Stimulated activated naive CD8-positive, alpha-beta T cell treated with anti-CD3 and anti-CD28 coated beads, Interleukin-15, amount 100 ng/mL, for 72 hours (primary cell): ENCODE measurements around the gene RUNX2.
"Not testable (repeated sequence)": the region's sequence is repeated elsewhere in the genome, so short reads cannot be mapped to it uniquely, and the experiment has no call there.

Experiments
- ATAC-seq: fragments of 150-1000 bp; cut with Tn5 transposase; 2 replicates; pipeline ENCODE4 v1.10.0; 2021; ENCODE audit warnings: mild to moderate bottlenecking, moderate library complexity
- DNase-seq, 2 donors: peaks; one replicate each; pipeline ENCODE4 v3.0.0; 2021 to 2022
- H3K27ac Mint-ChIP-seq, 2 donors: one replicate each; pipeline ENCODE4 v1.8.0; 2022; ENCODE audit warnings: mild to moderate bottlenecking in 2 of 2, mixed read lengths in 2 of 2, moderate library complexity in 2 of 2
- H3K27me3 Mint-ChIP-seq: one replicate; pipeline ENCODE4 v1.8.0; 2022; ENCODE audit warnings: mixed read lengths
- H3K4me1 Mint-ChIP-seq: one replicate; pipeline ENCODE4 v1.8.0; 2022; ENCODE audit warnings: mild to moderate bottlenecking, mixed read lengths
- H3K4me3 Mint-ChIP-seq, 2 donors: one replicate each; pipeline ENCODE4 v1.8.0; 2022; ENCODE audit warnings: mild to moderate bottlenecking in 2 of 2, mixed read lengths in 2 of 2, moderate library complexity in 1 of 2
- H3K9me3 Mint-ChIP-seq, 2 donors: one replicate each; pipeline ENCODE4 v1.8.0; 2022; ENCODE audit warnings: mixed read lengths in 2 of 2

RUNX2 gene

DNA sequence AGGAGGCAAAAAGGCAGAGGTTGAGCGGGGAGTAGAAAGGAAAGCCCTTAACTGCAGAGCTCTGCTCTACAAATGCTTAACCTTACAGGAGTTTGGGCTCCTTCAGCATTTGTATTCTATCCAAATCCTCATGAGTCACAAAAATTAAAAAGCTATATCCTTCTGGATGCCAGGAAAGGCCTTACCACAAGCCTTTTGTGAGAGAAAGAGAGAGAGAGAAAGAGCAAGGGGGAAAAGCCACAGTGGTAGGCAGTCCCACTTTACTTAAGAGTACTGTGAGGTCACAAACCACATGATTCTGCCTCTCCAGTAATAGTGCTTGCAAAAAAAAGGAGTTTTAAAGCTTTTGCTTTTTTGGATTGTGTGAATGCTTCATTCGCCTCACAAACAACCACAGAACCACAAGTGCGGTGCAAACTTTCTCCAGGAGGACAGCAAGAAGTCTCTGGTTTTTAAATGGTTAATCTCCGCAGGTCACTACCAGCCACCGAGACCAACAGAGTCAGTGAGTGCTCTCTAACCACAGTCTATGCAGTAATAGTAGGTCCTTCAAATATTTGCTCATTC lies at the start of gene RUNX2:
RUNX2 (plus strand) TSS at position 375 of the 567 bp plus-strand sequence. CDS start 397 bp downstream, outside the sequence.
- H3K27ac Mint-ChIP-seq = peak within 1 kb of the TSS; percentile 60 to 65
- peak; percentile 91 for ATAC-seq
- H3K9me3 Mint-ChIP-seq = no peaks in the 10 kb centered on the region
- H3K27me3 Mint-ChIP-seq = no peaks in the 10 kb centered on the region
- peak in 1 of 2 donors; percentile 43 for DNase-seq
- H3K4me3 Mint-ChIP-seq = peak within 1 kb of the TSS; percentile 80 to 86
- H3K4me1 Mint-ChIP-seq = peaks cover 82% of the 10 kb centered on the region

DNA sequence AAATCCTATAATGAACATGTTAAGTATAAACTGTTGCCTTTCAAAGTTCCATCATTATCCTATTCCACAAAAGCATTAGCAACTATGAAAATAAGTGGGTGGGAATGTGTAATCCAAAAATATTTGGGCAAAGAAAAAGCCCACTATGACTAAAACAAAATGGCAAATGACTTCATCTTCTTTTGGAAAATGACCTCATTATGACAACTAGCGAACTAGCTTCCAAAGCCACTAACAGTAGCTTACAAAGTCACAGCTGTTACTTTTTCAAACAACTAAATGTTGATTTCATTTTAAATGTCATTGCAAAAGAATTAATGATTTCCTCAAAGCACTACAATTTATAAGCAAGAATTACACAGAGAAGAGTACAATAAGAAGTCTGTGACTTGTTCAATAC lies 49.8 kb upstream of the RUNX2 start:
- Mint-ChIP-seq H3K27ac (no peak overlapping the region), H3K4me3 (no peak overlapping the region), H3K9me3 (peaks cover 9 to 17% of the 10 kb centered on the region in 2 donors), H3K27me3 (no peaks in the 10 kb centered on the region), H3K4me1 (peaks cover 7% of the 10 kb centered on the region)
- DNase-seq (no peak), ATAC-seq (no peak)

DNA sequence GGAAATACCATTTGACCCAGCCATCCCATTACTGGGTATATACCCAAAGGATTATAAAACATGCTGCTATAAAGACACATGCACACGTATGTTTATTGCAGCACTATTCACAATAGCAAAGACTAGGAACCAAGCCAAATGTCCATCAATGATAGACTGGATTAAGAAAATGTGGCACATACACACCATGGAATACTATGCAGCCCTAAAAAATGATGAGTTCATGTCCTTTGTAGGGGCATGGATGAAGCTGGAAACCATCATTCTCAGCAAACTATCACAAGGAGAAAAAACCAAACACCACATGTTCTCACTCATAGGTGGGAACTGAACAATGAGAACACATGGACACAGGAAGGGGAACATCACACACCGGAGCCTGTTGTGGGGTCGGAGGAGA lies 41.4 kb upstream of the RUNX2 start:
- DNase-seq, H3K4me3 Mint-ChIP-seq, H3K27me3 Mint-ChIP-seq, ATAC-seq, H3K27ac Mint-ChIP-seq: not testable (repeated sequence)
- Mint-ChIP-seq H3K9me3 (peaks cover 18 to 26% of the 10 kb centered on the region in 2 donors), H3K4me1 (peaks cover 18% of the 10 kb centered on the region)

DNA sequence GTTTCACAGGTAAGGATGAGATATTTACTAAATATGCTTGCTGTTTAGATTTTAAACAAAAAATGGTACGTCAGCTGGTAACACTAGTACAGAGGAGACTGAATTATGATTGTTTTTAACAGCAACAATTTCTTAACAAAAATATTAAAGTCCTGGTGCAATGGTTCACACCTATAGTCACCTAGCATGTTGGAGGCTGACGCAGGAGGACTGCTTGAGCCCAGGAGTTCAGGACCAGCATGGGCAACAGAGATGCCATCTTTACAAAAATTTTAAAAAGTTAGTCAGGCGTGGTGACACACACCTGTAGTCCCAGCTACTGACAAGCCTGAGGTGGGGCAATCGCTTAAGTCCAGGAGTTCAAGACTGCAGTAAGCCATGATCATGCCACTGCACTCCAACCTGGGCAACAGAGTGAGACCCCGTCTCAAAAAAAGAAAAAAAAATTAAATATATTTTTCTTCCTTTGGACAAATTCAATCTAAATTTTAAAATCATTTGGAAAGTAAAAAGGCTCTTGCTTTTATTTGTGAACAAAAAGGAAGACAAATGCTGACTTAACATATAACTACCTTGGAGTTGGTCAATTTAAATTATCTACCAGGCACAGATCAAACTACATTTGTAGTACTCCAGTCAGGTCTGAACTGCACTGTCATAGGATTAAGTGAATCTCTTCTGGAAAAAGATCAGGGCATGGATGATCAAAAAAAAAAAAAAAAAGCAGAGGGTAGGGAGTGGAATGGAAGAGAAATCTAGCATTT lies 38.2 kb upstream of the RUNX2 start:
- H3K4me3 Mint-ChIP-seq = no peak overlapping the region
- peaks cover 36% of the 10 kb centered on the region for H3K4me1 Mint-ChIP-seq
- DNase-seq (no peak), ATAC-seq (no peak)
- no peaks in the 10 kb centered on the region for H3K27me3 Mint-ChIP-seq
- peaks cover 17 to 24% of the 10 kb centered on the region in 2 donors for H3K9me3 Mint-ChIP-seq
- no peak overlapping the region for H3K27ac Mint-ChIP-seq

DNA sequence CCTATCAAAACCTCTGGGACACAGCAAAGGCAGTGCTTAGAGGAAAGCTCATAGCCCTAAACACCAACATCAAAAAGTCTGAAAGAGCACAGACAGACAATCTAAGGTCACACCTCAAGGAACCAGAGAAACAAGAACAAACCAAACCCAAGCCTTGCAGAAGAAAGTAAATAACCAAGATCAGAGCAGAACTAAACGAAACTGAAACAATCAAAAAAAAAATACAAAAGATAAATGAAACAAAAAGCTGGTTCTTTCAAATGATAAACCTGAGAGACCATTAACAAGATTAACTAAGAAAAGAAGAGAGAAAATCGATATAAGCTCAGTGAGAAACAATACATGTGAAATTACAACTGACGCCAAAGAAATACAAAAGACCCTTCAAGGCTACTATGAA lies 34.8 kb upstream of the RUNX2 start:
- H3K27ac Mint-ChIP-seq = peak overlapping the region; percentile 31 to 77
- peaks cover 17 to 27% of the 10 kb centered on the region in 2 donors for H3K9me3 Mint-ChIP-seq
- H3K27me3 Mint-ChIP-seq = no peaks in the 10 kb centered on the region
- H3K4me3 Mint-ChIP-seq = peak overlapping the region; percentile 39 to 73
- DNase-seq (no peak), ATAC-seq (no peak)
- H3K4me1 Mint-ChIP-seq = peaks cover 45% of the 10 kb centered on the region

DNA sequence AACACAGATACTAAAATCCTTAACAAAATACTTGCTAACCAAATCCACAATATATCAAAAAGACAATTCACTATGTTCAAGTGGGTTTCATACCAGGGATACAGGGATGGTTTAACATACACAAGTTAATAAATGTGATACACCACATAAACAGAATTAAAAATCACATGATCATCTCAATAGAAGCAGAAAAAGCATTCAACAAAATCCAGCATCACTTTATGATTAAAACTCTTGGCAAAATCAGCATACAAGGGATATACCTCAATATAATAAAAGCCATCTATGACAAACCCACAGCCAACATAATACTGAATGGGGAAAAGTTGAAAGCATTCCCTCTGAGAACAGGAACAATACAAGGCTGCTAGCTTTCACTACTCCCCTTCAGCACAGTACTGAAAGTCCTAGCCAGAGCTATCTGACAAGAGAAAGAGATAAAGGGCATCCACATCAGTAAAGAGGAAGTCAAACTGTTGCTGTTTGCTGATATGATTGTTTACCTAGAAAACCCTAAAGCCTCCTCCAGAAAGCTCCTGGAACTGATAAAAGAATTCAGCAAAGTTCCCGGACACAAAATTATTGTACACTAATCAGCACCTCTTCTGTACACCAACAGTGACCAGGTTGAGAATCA lies 33.9 kb upstream of the RUNX2 start:
- Mint-ChIP-seq H3K4me3 (peak overlapping the region in 1 of 2 donors; percentile 17), H3K9me3 (peaks cover 17 to 27% of the 10 kb centered on the region in 2 donors), H3K4me1 (peaks cover 45% of the 10 kb centered on the region)
- DNase-seq, H3K27ac Mint-ChIP-seq, H3K27me3 Mint-ChIP-seq, ATAC-seq: not testable (repeated sequence)

DNA sequence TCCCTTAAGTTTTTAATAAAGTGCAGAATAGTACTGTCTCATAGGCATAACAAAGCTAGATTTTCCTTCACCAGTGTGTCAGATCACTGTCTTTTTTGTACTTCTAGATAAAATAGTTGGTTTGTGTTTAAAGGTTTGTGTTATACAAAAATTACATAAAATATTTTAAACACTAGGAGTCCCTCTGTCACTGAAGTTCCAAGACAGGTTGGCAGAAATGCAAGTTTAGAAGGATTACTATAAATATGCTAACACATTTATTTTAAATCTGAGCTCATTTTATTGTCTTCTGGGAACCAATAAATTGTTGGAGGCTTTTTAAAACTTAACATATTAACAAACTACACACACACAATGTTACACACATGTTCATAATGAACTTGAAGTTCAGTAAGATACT lies 30.8 kb upstream of the RUNX2 start:
- H3K9me3 Mint-ChIP-seq = peaks cover 6 to 16% of the 10 kb centered on the region in 2 donors
- H3K4me1 Mint-ChIP-seq = peaks cover 53% of the 10 kb centered on the region
- H3K4me3 Mint-ChIP-seq = no peak overlapping the region
- DNase-seq (no peak), ATAC-seq (no peak)
- no peak overlapping the region for H3K27ac Mint-ChIP-seq
- H3K27me3 Mint-ChIP-seq = no peaks in the 10 kb centered on the region

DNA sequence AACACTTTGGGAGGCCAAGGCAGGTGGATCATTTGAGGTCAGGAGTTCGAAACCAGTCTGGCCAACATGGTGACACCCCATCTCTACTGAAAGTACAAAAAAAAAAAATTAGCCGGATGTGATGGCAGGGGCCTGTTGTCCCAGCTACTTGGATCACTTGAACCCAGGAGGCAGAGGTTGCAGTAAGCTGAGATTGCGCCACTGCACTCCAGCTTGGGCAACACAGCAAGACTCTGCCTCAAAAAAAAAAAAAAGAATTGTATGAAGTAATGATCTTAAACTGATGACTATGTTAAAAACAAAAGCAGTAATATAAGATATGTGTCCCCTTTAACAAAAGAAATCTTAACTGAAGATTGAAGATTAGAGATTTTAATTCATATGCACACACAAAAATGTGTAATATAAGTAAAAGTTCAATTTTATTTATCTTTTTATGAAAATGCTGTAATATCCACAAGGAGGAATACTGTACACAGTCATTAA lies 29.0 kb upstream of the RUNX2 start:
- DNase-seq (no peak), ATAC-seq (no peak)
- Mint-ChIP-seq H3K27me3 (no peaks in the 10 kb centered on the region), H3K27ac (no peak overlapping the region), H3K4me3 (no peak overlapping the region), H3K4me1 (peaks cover 41% of the 10 kb centered on the region), H3K9me3 (peaks cover 7 to 11% of the 10 kb centered on the region in 2 donors)

DNA sequence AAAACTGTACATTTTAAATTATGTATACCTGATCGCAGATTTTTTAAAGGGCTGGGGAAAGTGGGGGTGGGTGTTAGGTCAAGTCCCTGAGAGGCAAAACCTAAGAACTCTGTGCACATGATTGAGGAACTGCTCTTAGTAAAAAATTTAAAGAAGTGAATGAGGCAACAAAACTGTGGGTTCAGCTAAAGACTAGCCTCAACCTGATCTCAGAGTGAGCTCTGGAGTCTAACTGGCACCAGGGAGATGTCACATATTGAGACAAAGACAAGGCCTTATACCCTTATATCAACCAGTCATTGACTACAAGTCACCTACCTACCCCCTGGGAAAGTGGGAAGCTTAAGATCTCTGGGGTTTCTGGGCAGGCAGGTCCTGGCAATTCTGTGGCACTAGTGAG lies 27.4 kb upstream of the RUNX2 start:
- no peak for DNase-seq
- H3K4me3 Mint-ChIP-seq = no peak overlapping the region
- ATAC-seq = no peak
- peaks cover 6 to 15% of the 10 kb centered on the region in 2 donors for H3K9me3 Mint-ChIP-seq
- H3K27me3 Mint-ChIP-seq = no peaks in the 10 kb centered on the region
- H3K27ac Mint-ChIP-seq = no peak overlapping the region
- H3K4me1 Mint-ChIP-seq = peaks cover 45% of the 10 kb centered on the region

DNA sequence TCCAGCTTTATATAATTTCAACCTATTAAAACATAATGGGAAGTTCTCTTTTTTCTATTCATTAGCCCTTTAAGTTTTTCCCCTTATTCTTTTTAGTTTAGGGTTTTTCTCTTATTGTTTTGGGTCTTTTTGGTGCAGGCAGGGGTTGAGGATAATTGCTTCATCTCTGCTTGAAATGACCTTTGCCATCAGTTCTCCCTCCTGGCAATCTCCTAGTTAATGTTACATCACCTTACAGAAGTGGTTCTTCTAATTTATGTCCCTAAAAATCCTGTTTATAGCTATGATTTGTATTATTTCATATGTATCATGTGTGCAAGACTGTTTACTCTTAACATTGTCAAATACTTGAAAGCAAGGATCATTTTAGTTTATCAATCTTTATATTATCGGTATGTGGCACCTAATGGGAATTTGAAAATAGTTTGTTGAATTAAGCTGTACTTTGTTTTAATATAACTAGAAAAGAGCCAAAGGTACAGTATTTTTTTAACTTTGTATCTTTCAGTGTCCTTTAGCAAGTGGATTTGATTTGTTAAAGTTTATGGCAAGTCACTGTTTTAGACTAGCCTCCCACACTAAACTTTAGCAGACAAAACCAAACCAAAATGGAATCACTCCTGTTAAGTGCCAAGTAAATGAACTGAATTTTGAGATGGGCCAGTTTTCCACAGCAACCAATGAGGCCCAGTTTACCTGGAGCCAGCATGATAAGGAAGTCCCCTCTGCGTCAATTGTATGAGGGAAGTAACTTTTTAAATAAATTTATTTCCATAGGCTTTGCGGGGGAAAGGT lies 26.6 kb upstream of the RUNX2 start:
- no peak for ATAC-seq
- peak overlapping the region in 1 of 2 donors; percentile 8 for H3K27ac Mint-ChIP-seq
- no peak for DNase-seq
- H3K9me3 Mint-ChIP-seq = peaks cover 14 to 23% of the 10 kb centered on the region in 2 donors
- no peak overlapping the region for H3K4me3 Mint-ChIP-seq
- H3K4me1 Mint-ChIP-seq = peaks cover 50% of the 10 kb centered on the region
- no peaks in the 10 kb centered on the region for H3K27me3 Mint-ChIP-seq

DNA sequence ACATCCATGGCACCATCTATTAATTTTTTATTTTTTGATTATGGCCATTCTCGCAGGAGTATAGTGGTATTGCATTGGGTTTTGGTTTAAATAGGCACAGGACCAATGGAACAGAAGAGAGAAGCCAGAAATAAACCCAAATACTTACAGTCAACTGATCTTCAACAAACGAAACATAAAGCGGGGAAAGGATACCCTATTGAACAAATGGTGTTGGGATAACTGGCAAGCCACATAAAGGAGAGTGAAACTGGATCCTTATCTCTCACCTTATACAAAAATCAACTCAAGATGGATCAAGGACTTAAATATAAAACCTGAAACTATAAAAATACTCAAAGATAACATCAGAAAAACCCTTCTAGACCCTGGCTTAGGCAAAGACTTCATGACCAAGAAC lies 25.3 kb upstream of the RUNX2 start:
- no peak for DNase-seq
- no peaks in the 10 kb centered on the region for H3K27me3 Mint-ChIP-seq
- H3K4me1 Mint-ChIP-seq = peaks cover 54% of the 10 kb centered on the region
- H3K27ac Mint-ChIP-seq = no peak overlapping the region
- no peak for ATAC-seq
- peaks cover 21 to 26% of the 10 kb centered on the region in 2 donors for H3K9me3 Mint-ChIP-seq
- H3K4me3 Mint-ChIP-seq = no peak overlapping the region

DNA sequence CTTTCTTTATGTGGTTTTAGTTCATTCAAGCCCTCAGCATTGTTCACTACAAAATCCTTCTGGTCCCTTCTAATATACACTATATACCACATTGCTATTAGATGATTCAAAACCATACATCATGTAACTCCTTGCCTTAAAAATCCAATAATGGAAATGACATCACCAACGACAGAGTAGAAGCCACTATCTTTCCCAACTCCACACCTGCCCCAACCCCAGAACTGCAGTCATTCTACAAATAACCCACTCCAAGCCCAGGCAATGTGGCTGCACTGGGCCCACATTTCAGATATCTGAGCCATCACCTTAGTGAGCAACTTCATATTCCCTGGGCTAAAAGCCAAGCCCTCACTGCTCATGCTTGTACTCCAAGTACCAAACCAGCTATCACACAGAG lies 22.6 kb upstream of the RUNX2 start:
- H3K27ac Mint-ChIP-seq = no peak overlapping the region
- no peak for ATAC-seq
- H3K4me3 Mint-ChIP-seq = no peak overlapping the region
- no peaks in the 10 kb centered on the region for H3K27me3 Mint-ChIP-seq
- peaks cover 65% of the 10 kb centered on the region for H3K4me1 Mint-ChIP-seq
- DNase-seq = no peak
- peaks cover 40 to 41% of the 10 kb centered on the region in 2 donors for H3K9me3 Mint-ChIP-seq

DNA sequence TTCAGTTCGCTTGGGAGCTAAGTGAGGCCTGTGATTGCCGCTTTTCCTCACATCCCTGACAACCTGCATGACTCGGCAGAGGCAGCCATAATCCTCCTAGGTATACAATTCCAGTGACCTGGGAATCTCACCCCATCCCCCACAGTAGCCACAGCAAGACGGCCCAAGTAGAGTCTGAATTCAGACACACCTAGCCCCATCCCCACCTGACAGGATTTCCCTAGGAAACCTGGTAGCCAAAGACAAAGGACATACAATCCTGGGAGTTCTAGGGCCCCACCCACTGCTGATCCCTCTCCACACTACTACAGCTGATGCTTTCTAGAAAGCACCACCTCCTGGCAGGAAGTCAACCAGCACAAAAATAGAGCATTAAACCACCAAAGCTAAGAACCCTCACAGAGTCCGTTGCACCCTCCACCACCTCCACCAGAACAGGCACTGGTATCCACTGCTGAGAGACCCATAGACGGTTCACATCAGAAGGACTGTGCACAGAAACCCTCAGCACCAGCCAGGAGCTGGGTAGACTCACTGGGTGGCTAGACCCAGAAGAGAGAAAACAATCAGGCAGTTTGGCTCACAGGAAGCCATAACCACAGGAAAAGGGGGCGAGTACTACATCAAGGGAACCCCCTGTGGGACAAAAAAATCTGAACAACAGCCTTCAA lies 17.9 kb upstream of the RUNX2 start:
- DNase-seq = peak; percentile 17 to 38
- H3K27me3 Mint-ChIP-seq = no peaks in the 10 kb centered on the region
- peak overlapping the region; percentile 79 to 82 for H3K4me3 Mint-ChIP-seq
- peak overlapping the region; percentile 88 to 95 for H3K27ac Mint-ChIP-seq
- peaks cover 82% of the 10 kb centered on the region for H3K4me1 Mint-ChIP-seq
- peaks cover 44 to 63% of the 10 kb centered on the region in 2 donors for H3K9me3 Mint-ChIP-seq
- ATAC-seq = peak; percentile 78

DNA sequence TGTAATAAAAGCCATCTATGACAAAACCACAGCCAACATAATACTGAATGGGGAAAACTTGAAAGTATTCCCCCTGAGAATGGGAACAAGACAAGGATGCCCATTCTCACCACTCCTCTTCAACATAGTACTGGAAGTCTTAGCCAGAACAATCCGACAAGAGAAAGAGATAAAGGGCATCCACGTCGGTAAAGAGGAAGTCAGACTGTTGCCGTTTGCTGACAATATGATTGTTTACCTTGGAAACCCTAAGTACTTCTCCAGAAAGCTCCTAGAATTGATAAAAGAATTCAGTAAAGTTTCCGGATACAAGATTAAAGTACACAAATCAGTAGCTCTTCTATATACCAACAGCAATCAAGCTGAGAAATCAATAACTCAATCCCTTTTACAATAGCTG lies 14.0 kb upstream of the RUNX2 start:
- DNase-seq (no peak), ATAC-seq (no peak)
- H3K27ac Mint-ChIP-seq = no peak overlapping the region
- H3K4me3 Mint-ChIP-seq = peak overlapping the region in 1 of 2 donors; percentile 18
- peaks cover 81% of the 10 kb centered on the region for H3K4me1 Mint-ChIP-seq
- peaks cover 31 to 56% of the 10 kb centered on the region in 2 donors for H3K9me3 Mint-ChIP-seq
- H3K27me3 Mint-ChIP-seq = no peaks in the 10 kb centered on the region

DNA sequence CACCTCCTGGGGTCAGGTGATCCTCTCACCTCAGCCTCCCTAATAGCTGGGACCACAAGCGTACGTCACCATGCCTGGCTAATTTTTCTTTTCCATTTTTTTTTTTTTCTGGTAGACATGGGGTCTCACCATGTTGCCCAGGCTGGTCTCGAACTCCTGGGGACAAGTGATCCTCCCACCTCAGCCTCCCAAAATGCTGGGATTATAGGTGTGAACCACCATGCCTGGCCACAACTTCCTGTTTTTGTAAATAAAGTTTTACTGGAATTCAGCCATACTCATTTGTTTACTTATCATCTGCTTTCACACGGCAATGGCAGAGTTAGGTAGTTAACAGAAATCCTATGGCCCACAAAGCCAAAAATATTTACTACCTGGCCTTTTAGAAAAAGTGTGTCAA lies 7.8 kb upstream of the RUNX2 start:
- Mint-ChIP-seq H3K4me1 (peaks cover 54% of the 10 kb centered on the region), H3K27me3 (no peaks in the 10 kb centered on the region), H3K9me3 (peaks cover 7 to 17% of the 10 kb centered on the region in 2 donors), H3K4me3 (no peak overlapping the region), H3K27ac (peak overlapping the region in 1 of 2 donors; percentile 74)
- DNase-seq (no peak), ATAC-seq (no peak)
